Keratinocyte (primary cell): ENCODE results near the gene C3orf38. TPM values are rescaled to one million over a fixed set of nuclear protein-coding genes. Genes with fewer than 3 reads are reported as not detected.
A peak's percentile ranks its signal among the peaks of the same experiment; 100 is the strongest.

Experiments used
- DNase-seq: peaks from one replicate; pipeline ENCODE4 v3.0.0-alpha.2; 2011; ENCODE audit warnings: low read depth, missing footprints, low spot score
- FAIRE-seq: peaks from 2 replicates; lab custom pipeline; 2011; peaks lifted over from hg19 to GRCh38; lab: Jason Lieb, UNC
- H2AFZ ChIP-seq: 2 replicates; pipeline ENCODE4 v1.6.0; 2012; ENCODE audit warnings: low read length, control low read depth, inconsistent platforms; ENCODE audit not compliant: control insufficient read depth
- H3K27ac ChIP-seq: 2 replicates; pipeline ENCODE4 v1.5.1; 2011; ENCODE audit warnings: low read length; ENCODE audit not compliant: control insufficient read depth, insufficient read depth
- H3K27me3 ChIP-seq: 3 replicates; pipeline ENCODE4 v1.6.0; 2011; ENCODE audit warnings: low read length; ENCODE audit not compliant: control insufficient read depth, insufficient read depth; ENCODE audit errors: extremely low read depth
- H3K36me3 ChIP-seq, 2 experiments: 2 replicates in 1 of 2; 3 replicates in 1 of 2; pipeline ENCODE4 v1.5.1; 2011; ENCODE audit warnings: low read length in 2 of 2, mild to moderate bottlenecking in 1 of 2; ENCODE audit not compliant: control insufficient read depth in 2 of 2, insufficient read depth in 2 of 2; ENCODE audit errors: extremely low read depth in 1 of 2
- H3K4me1 ChIP-seq: 3 replicates; pipeline ENCODE4 v1.5.1; 2011; ENCODE audit warnings: low read length; ENCODE audit not compliant: control insufficient read depth, insufficient read depth; ENCODE audit errors: extremely low read depth
- H3K4me2 ChIP-seq: 3 replicates; pipeline ENCODE4 v1.6.0; 2011; ENCODE audit warnings: low read depth, low read length; ENCODE audit not compliant: control insufficient read depth, insufficient read depth; ENCODE audit errors: extremely low read depth
- H3K4me3 ChIP-seq, 3 experiments: fragments of 200-600 bp in 1 of 3; sonication (generic) in 1 of 3; 2 replicates in 2 of 3; 3 replicates in 1 of 3; pipeline ENCODE4 v1.5.1; 2011 to 2016; ENCODE audit warnings: low read length in 3 of 3, mild to moderate bottlenecking in 3 of 3, control low read depth in 2 of 3, inconsistent platforms in 1 of 3, low read depth in 1 of 3, mixed read lengths in 1 of 3, mixed run types in 1 of 3, moderate library complexity in 1 of 3; ENCODE audit not compliant: control insufficient read depth in 2 of 3, insufficient read depth in 2 of 3; ENCODE audit errors: extremely low read depth in 1 of 3
- H3K79me2 ChIP-seq: 2 replicates; pipeline ENCODE4 v1.6.0; 2012; ENCODE audit warnings: low read length; ENCODE audit not compliant: control insufficient read depth, insufficient read depth
- H3K9ac ChIP-seq: 3 replicates; pipeline ENCODE4 v1.6.0; 2011; ENCODE audit warnings: low read length; ENCODE audit not compliant: control insufficient read depth, insufficient read depth; ENCODE audit errors: extremely low read depth
- H3K9me1 ChIP-seq: 3 replicates; pipeline ENCODE4 v1.6.0; 2011; ENCODE audit warnings: low read length; ENCODE audit not compliant: control insufficient read depth, insufficient read depth; ENCODE audit errors: extremely low read depth
- H3K9me3 ChIP-seq: 2 replicates; pipeline ENCODE4 v1.5.1; 2012; ENCODE audit warnings: low read depth, low read length; ENCODE audit not compliant: control insufficient read depth
- H4K20me1 ChIP-seq: 3 replicates; pipeline ENCODE4 v1.6.0; 2011; ENCODE audit warnings: low read length; ENCODE audit not compliant: control insufficient read depth, insufficient read depth; ENCODE audit errors: extremely low read depth
- CTCF ChIP-seq, 3 experiments: IDR thresholded peaks in 1 of 3; conservative IDR thresholded peaks in 1 of 3; optimal IDR thresholded peaks in 1 of 3; 2 replicates in 2 of 3; 3 replicates in 1 of 3; pipeline versions ENCODE3 to v1.5.1; 2011; ENCODE audit warnings: low read length in 3 of 3, mild to moderate bottlenecking in 3 of 3, moderate library complexity in 2 of 3, control low read depth in 1 of 3, inconsistent platforms in 1 of 3; ENCODE audit not compliant: insufficient read depth in 2 of 3; ENCODE audit errors: extremely low read depth in 1 of 3
- EZH2 ChIP-seq: IDR thresholded peaks from one replicate; pipeline ENCODE4 v1.6.1; 2012; ENCODE audit warnings: inconsistent platforms, mild to moderate bottlenecking, low read length, moderate library complexity
- dilution Hi-C: fragments of 300-500 bp; cut with MboI; formaldehyde crosslinking; loops from one replicate; pipeline ENCODE4 v1.7.0; 2020; ENCODE audit warnings: low sequenced_read_pairs; ENCODE audit not compliant: extremely low pct_ligation_motif_present
- polyA plus RNA-seq, 5 experiments: library from polyadenylated mRNA; depleted of rRNA in 3 of 5; stranded (reverse) in 3 of 5; stranded (forward) in 1 of 5; unstranded in 1 of 5; fragments of >200 nt; gene quantifications; 1 replicate in 1 of 5; 2 replicates in 3 of 5; 3 replicates in 1 of 5; pipeline versions ENCODE4 v1.2.1 to v1.2.3, GENCODE V29; 2011 to 2012; ENCODE audit warnings: missing spikeins in 2 of 5, low read depth in 1 of 5, low replicate concordance in 1 of 5

The C3orf38 gene
- polyA plus RNA-seq, 1 donor (not counting 4 experiments of a cell fraction or from before 2014, with no cell fraction given) = 20.3 TPM

- FAIRE-seq (no peak), DNase-seq (no peak)
- no peaks in the 10 kb centered on the region for H3K9me1 ChIP-seq
- peaks cover 14% of the 10 kb centered on the region for H3K4me1 ChIP-seq
- TF ChIP-seq EZH2 (no peak), CTCF (optimal IDR thresholded peaks at IDR 0.05 in 1 of 3, IDR thresholded peaks at IDR 0.05 in 1 of 3, conservative IDR thresholded peaks at IDR 0.05 in 1 of 3; ENCODE audit: extremely low read depth in 1 of 3, insufficient read depth in 2 of 3, low read length in 3 of 3) (no peak)
- H3K9me3 ChIP-seq = no peaks in the 10 kb centered on the region
- peaks cover 59% of the 10 kb centered on the region for H3K79me2 ChIP-seq
- no peak overlapping the region for H2AFZ ChIP-seq
- no peaks in the 10 kb centered on the region for H4K20me1 ChIP-seq
- no peaks in the 10 kb centered on the region for H3K27me3 ChIP-seq
- peak overlapping the region; percentile 96 for H3K9ac ChIP-seq
- peak overlapping the region; percentile 87 to 98 (median 94) for H3K4me3 ChIP-seq
- H3K27ac ChIP-seq = peak overlapping the region; percentile 93
- H3K36me3 ChIP-seq = peaks cover 0 to 8% of the 10 kb centered on the region in 2 experiments
- dilution Hi-C loops = no loop called here
- peak overlapping the region; percentile 79 for H3K4me2 ChIP-seq
These were observed 1.0 kb downstream of the C3orf38 start for GRCh38 chr3:88150806-88151205.

- H3K79me2 ChIP-seq = peaks cover 64% of the 10 kb centered on the region
- H3K9me1 ChIP-seq = no peaks in the 10 kb centered on the region
- no peak overlapping the region for H3K27ac ChIP-seq
- peaks cover 3 to 13% of the 10 kb centered on the region in 2 experiments for H3K36me3 ChIP-seq
- no peak for FAIRE-seq
- no peak for DNase-seq
- no peaks in the 10 kb centered on the region for H3K9me3 ChIP-seq
- TF ChIP-seq EZH2 = no peak
- TF ChIP-seq CTCF (optimal IDR thresholded peaks at IDR 0.05 in 1 of 3, IDR thresholded peaks at IDR 0.05 in 1 of 3, conservative IDR thresholded peaks at IDR 0.05 in 1 of 3; ENCODE audit: extremely low read depth in 1 of 3, insufficient read depth in 2 of 3, low read length in 3 of 3) = no peak
- dilution Hi-C loops = no loop called here
- no peaks in the 10 kb centered on the region for H3K27me3 ChIP-seq
- H4K20me1 ChIP-seq = no peaks in the 10 kb centered on the region
- H3K4me3 ChIP-seq = peak overlapping the region; percentile 87 to 98 (median 94)
- H3K9ac ChIP-seq = no peak overlapping the region
- H2AFZ ChIP-seq = no peak overlapping the region
- H3K4me1 ChIP-seq = peaks cover 14% of the 10 kb centered on the region
- peak overlapping the region; percentile 79 for H3K4me2 ChIP-seq
These were observed 1.6 kb downstream of the C3orf38 start for GRCh38 chr3:88151358-88151757.
